Nephron progenitor cell (in vitro differentiated cells): ENCODE results near the gene NAA25.

Experiments
- DNase-seq: peaks from one replicate; pipeline ENCODE4 v3.0.0; 2021
- H3K27ac Mint-ChIP-seq: 2 replicates; pipeline ENCODE4 v1.8.0; 2021; ENCODE audit warnings: mild to moderate bottlenecking, moderate library complexity, mixed read lengths
- H3K27me3 Mint-ChIP-seq: 2 replicates; pipeline ENCODE4 v1.8.0; 2021; ENCODE audit warnings: mild to moderate bottlenecking, low read depth, mixed read lengths; ENCODE audit not compliant: poor library complexity
- H3K36me3 Mint-ChIP-seq: 2 replicates; pipeline ENCODE4 v1.8.0; 2021; ENCODE audit warnings: low read depth, mixed read lengths
- H3K4me1 Mint-ChIP-seq: 2 replicates; pipeline ENCODE4 v1.8.0; 2021; ENCODE audit warnings: mixed read lengths
- H3K4me3 Mint-ChIP-seq: 2 replicates; pipeline ENCODE4 v1.8.0; 2021; ENCODE audit warnings: mild to moderate bottlenecking, moderate library complexity, mixed read lengths
- H3K9me3 Mint-ChIP-seq: 2 replicates; pipeline ENCODE4 v1.8.0; 2021; ENCODE audit warnings: mild to moderate bottlenecking, moderate library complexity, mixed read lengths
- TF ChIP-seq, protein P1 (sequence below): fragments of 200-600 bp; sonication (generic); IDR thresholded peaks from 2 replicates; pipeline ENCODE4 v1.5.0; 2021; ENCODE audit warnings: antibody characterized with exemption

Gene NAA25

DNA sequence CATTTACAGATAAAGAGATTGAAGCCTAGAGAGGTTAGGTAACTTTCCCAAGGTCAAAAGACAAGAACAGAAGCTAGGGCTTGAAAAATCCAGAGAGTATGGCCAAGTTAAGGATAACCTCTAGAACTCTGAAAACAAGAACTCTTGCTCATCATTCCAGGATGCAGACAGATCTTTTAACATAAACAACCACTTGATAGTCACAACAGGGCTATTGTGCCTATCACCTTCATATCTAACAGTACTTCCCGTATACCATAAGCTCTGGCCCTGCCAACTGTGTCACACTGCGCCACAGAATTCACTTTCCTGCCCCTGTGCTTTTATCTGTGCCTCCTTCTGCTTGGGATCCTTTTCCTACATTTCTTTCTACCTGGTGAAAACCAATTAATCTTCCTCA is 77.1 kb downstream of the NAA25 start:
- Mint-ChIP-seq H3K4me3 (no peak overlapping the region), H3K36me3 (peaks cover 52% of the 10 kb centered on the region), H3K9me3 (no peaks in the 10 kb centered on the region), H3K27ac (peak overlapping the region; percentile 58), H3K27me3 (no peaks in the 10 kb centered on the region), H3K4me1 (no peaks in the 10 kb centered on the region)
- no peak for DNase-seq
- TF ChIP-seq, protein P1, sequence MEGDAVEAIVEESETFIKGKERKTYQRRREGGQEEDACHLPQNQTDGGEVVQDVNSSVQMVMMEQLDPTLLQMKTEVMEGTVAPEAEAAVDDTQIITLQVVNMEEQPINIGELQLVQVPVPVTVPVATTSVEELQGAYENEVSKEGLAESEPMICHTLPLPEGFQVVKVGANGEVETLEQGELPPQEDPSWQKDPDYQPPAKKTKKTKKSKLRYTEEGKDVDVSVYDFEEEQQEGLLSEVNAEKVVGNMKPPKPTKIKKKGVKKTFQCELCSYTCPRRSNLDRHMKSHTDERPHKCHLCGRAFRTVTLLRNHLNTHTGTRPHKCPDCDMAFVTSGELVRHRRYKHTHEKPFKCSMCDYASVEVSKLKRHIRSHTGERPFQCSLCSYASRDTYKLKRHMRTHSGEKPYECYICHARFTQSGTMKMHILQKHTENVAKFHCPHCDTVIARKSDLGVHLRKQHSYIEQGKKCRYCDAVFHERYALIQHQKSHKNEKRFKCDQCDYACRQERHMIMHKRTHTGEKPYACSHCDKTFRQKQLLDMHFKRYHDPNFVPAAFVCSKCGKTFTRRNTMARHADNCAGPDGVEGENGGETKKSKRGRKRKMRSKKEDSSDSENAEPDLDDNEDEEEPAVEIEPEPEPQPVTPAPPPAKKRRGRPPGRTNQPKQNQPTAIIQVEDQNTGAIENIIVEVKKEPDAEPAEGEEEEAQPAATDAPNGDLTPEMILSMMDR = no peak

DNA sequence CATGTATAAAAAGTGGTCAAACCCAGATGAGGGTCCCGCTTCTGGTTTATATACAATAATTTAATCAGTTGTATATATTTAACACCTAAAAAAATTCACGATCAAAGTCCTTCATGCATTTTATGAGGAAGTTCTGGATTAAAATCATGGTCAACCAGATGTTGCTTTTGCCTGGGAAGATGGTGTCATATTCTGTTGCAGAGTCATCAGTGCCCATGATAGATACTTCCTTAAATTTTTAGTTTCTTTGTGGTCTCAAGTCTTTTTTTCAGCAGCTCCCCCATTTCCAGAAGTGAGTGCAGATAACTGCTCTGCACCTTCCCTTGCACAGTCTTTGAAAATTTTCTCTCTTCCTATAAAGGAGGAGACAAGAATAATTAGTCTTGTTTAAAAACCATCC is 79.3 kb downstream of the NAA25 start:
- Mint-ChIP-seq H3K4me1 (no peaks in the 10 kb centered on the region), H3K4me3 (no peak overlapping the region), H3K9me3 (no peaks in the 10 kb centered on the region), H3K27me3 (no peaks in the 10 kb centered on the region), H3K27ac (no peak overlapping the region), H3K36me3 (peaks cover 48% of the 10 kb centered on the region)
- TF ChIP-seq, protein P1 = no peak
- DNase-seq = no peak

DNA sequence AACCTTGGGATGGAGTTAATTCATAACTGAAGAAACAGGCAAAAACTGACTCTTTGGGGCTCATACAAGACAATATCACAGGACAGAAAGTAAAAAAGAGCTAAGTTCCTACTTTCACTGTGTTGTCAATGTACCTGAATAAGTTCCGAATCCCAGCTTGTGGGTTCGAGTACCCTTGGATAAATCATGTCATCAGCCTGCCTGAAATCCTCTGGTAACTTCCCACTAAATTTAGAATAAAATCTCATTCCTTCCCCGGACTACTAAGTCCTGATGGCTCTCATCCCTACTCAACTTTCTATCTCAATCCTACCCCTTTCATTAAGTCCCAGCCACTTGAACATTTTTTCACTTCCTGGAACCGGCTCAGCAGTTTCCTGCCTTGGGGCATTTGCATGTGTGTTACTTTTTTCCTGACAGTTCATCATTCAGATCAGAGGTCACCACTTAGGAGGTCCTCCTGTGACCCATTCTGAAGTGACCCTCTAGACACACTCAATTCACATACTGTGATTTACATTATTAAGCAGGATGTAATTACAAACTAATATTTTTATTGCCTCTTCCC is 82.7 kb downstream of the NAA25 start:
- Mint-ChIP-seq H3K4me1 (peaks cover 5% of the 10 kb centered on the region), H3K36me3 (peaks cover 46% of the 10 kb centered on the region), H3K27ac (peak overlapping the region; percentile 84), H3K4me3 (no peak overlapping the region), H3K27me3 (no peaks in the 10 kb centered on the region), H3K9me3 (no peaks in the 10 kb centered on the region)
- DNase-seq = no peak
- TF ChIP-seq, protein P1 = no peak

DNA sequence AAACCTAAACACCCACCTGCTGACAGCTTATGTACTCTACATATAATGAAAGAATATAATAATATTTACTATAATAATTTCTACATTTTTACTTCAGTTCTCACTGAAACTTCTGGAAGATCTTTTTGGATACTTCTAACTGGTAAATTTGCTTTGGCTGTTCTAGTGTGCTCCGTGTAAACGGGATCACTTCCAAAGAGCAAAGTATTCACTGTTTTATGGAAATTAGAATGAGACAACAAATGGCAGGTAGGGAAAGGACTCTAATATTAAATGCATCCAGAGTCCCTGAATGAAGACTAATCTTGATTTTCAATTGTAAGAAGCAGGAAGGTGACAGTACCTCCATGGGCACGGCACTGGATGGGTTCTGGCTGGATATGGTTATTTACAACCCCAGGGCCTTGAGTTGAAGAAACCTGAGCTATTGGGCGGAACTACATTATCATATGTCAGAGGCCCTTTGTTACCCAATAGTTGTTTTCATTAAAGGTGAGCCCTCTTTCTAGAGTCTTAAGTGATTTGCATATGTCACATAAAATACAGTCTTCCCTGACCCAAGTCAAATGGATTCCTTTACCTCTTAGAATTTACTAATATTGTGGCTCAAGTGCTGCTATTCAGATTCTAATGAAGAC is 84.7 kb downstream of the NAA25 start:
- Mint-ChIP-seq H3K4me3 (no peak overlapping the region), H3K27ac (peak overlapping the region; percentile 74), H3K27me3 (no peaks in the 10 kb centered on the region), H3K36me3 (peaks cover 39% of the 10 kb centered on the region), H3K4me1 (peaks cover 5% of the 10 kb centered on the region), H3K9me3 (no peaks in the 10 kb centered on the region)
- TF ChIP-seq, protein P1 = no peak
- no peak for DNase-seq

DNA sequence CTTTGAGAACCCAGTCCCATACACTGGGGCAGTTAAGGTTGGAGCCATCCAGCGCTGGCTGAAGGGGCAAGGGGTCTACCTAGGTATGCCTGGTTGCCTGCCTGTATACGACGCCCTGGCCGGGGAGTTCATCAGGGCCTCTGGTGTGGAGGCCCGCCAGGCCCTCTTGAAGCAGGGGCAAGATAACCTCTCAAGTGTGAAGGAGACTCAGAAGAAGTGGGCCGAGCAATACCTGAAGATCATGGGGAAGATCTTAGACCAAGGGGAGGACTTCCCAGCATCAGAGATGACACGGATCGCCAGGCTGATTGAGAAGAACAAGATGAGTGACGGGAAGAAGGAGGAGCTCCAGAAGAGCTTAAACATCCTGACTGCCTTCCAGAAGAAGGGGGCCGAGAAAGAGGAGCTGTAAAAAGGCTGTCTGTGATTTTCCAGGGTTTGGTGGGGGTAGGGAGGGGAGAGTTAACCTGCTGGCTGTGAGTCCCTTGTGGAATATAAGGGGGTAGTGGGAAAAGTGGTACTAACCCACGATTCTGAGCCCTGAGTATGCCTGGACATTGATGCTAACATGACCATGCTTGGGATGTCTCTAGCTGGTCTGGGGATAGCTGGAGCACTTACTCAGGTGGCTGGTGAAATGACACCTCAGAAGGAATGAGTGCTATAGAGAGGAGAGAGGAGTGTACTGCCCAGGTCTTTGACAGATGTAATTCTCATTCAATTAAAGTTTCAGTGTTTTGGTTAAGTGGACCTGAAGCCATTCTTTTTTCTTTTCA is 86.2 kb downstream of the NAA25 start:
- DNase-seq = no peak
- peak overlapping the region; percentile 79 for H3K27ac Mint-ChIP-seq
- H3K4me3 Mint-ChIP-seq = no peak overlapping the region
- H3K4me1 Mint-ChIP-seq = peaks cover 5% of the 10 kb centered on the region
- no peaks in the 10 kb centered on the region for H3K9me3 Mint-ChIP-seq
- TF ChIP-seq, protein P1 = no peak
- H3K27me3 Mint-ChIP-seq = no peaks in the 10 kb centered on the region
- peaks cover 42% of the 10 kb centered on the region for H3K36me3 Mint-ChIP-seq
